K562 (cell line): ENCODE data around the gene DPF1. TPM values are rescaled to one million over a fixed set of nuclear protein-coding genes. Genes with fewer than 3 reads are reported as not detected.

Experiments
- ATAC-seq: fragments of 200-7000 bp; cut with Tn5 transposase; 3 replicates; pipeline ENCODE4 v1.9.1; 2020; ENCODE audit warnings: moderate library complexity
- BruUV-seq: library from RNA; stranded (reverse); fragments of 400-500 nt; replicated peaks from 2 replicates; lab custom pipeline; 2021; lab: Mats Ljungman, UMichigan
- CTCF ChIA-PET: fragments of 300-600 bp; formaldehyde crosslinking; extraction: SDS; loops from one replicate; lab custom pipeline; 2021; ENCODE audit warnings: low intra/inter-chr PET ratio; lab: Yijun Ruan, JAX
- POLR2A ChIA-PET: fragments of 300-600, 350-650 bp; sonication (Branson Sonifier 250); formaldehyde crosslinking; extraction: SDS; loops from one replicate; lab custom pipeline; 2021; ENCODE audit warnings: antibody characterized with exemption, inconsistent platforms; lab: Yijun Ruan, JAX
- DNase-seq, 4 experiments: peaks; one replicate each; pipeline versions ENCODE4 v3.0.0 to v3.0.0-alpha.2; 2011 to 2018; ENCODE audit warnings: low spot score in 3 of 4, mixed read lengths in 3 of 4; ENCODE audit errors: extremely low read depth in 1 of 4
- FAIRE-seq: peaks from 2 replicates; lab custom pipeline; 2011; peaks lifted over from hg19 to GRCh38; lab: Jason Lieb, UNC
- H2AFZ ChIP-seq: 2 replicates; pipeline ENCODE4 v1.6.0; 2011; ENCODE audit warnings: low read depth, low read length, control low read depth, inconsistent platforms
- H3K27ac ChIP-seq: fragments of 200-600 bp; 3 replicates; pipeline ENCODE4 v1.8.0; 2011; ENCODE audit warnings: low read depth, mild to moderate bottlenecking, control low read depth, inconsistent platforms, low read length, moderate library complexity, mixed read lengths; ENCODE audit errors: extremely low read depth
- H3K27me3 ChIP-seq, 2 experiments: fragments of 300-600 bp in 1 of 2; 2 replicates in 1 of 2; 3 replicates in 1 of 2; pipeline versions ENCODE4 v1.6.0 to v1.8.0; 2011; ENCODE audit warnings: inconsistent platforms in 2 of 2, low read length in 2 of 2, mild to moderate bottlenecking in 1 of 2, mixed read lengths in 1 of 2, moderate library complexity in 1 of 2; ENCODE audit not compliant: control insufficient read depth in 2 of 2, insufficient read depth in 2 of 2
- H3K36me3 ChIP-seq: fragments of 300-600 bp; 3 replicates; pipeline ENCODE4 v1.8.0; 2011; ENCODE audit warnings: mild to moderate bottlenecking, low read length, inconsistent platforms; ENCODE audit not compliant: control insufficient read depth, insufficient read depth
- H3K4me1 ChIP-seq, 2 experiments: fragments of 200-600 bp in 1 of 2; replicated peaks in 1 of 2; 2 replicates in 1 of 2; 3 replicates in 1 of 2; pipeline versions ENCODE4 v1.5.1 to v1.8.0; 2011; ENCODE audit warnings: inconsistent platforms in 2 of 2, low read length in 2 of 2, mild to moderate bottlenecking in 1 of 2, mixed read lengths in 1 of 2, moderate library complexity in 1 of 2; ENCODE audit not compliant: control insufficient read depth in 2 of 2, insufficient read depth in 2 of 2
- H3K4me2 ChIP-seq: 2 replicates; pipeline ENCODE4 v1.6.1; 2011; ENCODE audit warnings: low read length, control low read depth, inconsistent platforms, mixed read lengths; ENCODE audit not compliant: insufficient read depth
- H3K4me3 ChIP-seq: fragments of 200-600 bp; sonication (generic), shearing (Covaris generic); 2 replicates; pipeline ENCODE4 v1.5.1; 2016; ENCODE audit warnings: control low read depth, inconsistent platforms
- H3K79me2 ChIP-seq: fragments of 200-600 bp; 3 replicates; pipeline ENCODE4 v1.8.0; 2011; ENCODE audit warnings: low read length, inconsistent platforms; ENCODE audit not compliant: control insufficient read depth, insufficient read depth
- H3K9ac ChIP-seq, 2 experiments: 2 replicates each; pipeline versions ENCODE4 v1.6.0 to v1.6.1; 2011; ENCODE audit warnings: low read depth in 2 of 2, low read length in 2 of 2, control low read depth in 1 of 2, inconsistent platforms in 1 of 2, mild to moderate bottlenecking in 1 of 2, mixed read lengths in 1 of 2; ENCODE audit not compliant: insufficient read depth in 1 of 2
- H3K9me1 ChIP-seq: one replicate; pipeline ENCODE4 v1.6.0; 2011; ENCODE audit warnings: inconsistent platforms, mild to moderate bottlenecking, low read length, moderate library complexity; ENCODE audit not compliant: control insufficient read depth, insufficient read depth
- H3K9me3 ChIP-seq: replicated peaks from 2 replicates; pipeline ENCODE4 v1.5.1; 2011; ENCODE audit warnings: low read depth, low read length, inconsistent platforms; ENCODE audit not compliant: control insufficient read depth, insufficient read depth
- H4K20me1 ChIP-seq: replicated peaks from 2 replicates; pipeline ENCODE4 v1.6.1; 2011; ENCODE audit warnings: low read length, inconsistent platforms, mixed read lengths; ENCODE audit not compliant: control insufficient read depth, insufficient read depth
- CHD2 ChIP-seq: IDR thresholded peaks from 2 replicates; pipeline ENCODE4 v1.6.1; 2011; ENCODE audit warnings: low read depth, low read length
- DPF2 ChIP-seq: fragments of 450-650 bp; IDR thresholded peaks from 2 replicates; pipeline ENCODE4 v1.6.1; 2016
- FOSL1 ChIP-seq: fragments of 200-800 bp; sonication (Bioruptor generic); conservative IDR thresholded peaks from 2 replicates; pipeline ENCODE4 v1.6.1; 2016; ENCODE audit warnings: missing genetic modification characterization, missing compliant biosample characterization
- NR1H2 ChIP-seq: sonication (generic); formaldehyde crosslinking; IDR thresholded peaks from 2 replicates; pipeline ENCODE4 v1.4.0; 2020; ENCODE audit warnings: mild to moderate bottlenecking, missing genetic modification reagents
- RB1 ChIP-seq: fragments of 450-650 bp; IDR thresholded peaks from 2 replicates; pipeline ENCODE4 v1.6.1; 2017; ENCODE audit warnings: low read depth, mild to moderate bottlenecking
- ZEB2 ChIP-seq: fragments of 450-650 bp; IDR thresholded peaks from 2 replicates; pipeline ENCODE4 v1.6.1; 2016
- ZNF592 ChIP-seq: fragments of 450-650 bp; IDR thresholded peaks from 2 replicates; pipeline ENCODE4 v1.6.1; 2017; ENCODE audit warnings: antibody characterized with exemption, mild to moderate bottlenecking
- WGBS: fragments of 100-300 bp; shearing (Covaris generic); methylation state at CpG from one replicate; pipeline ENCODE4 v1.1.6; 2016; ENCODE audit warnings: low coverage, mixed read lengths; ENCODE audit not compliant: insufficient coverage; ENCODE audit errors: missing lambda C conversion rate; 5-methylcytosine and 5-hydroxymethylcytosine counted together
- in situ Hi-C: fragments of 300-500 bp; cut with MboI; formaldehyde crosslinking; loops from 4 replicates; pipeline ENCODE4 v1.15.0; 2018; ENCODE audit warnings: inconsistent platforms, mixed read lengths
- intact Hi-C: fragments of 100-400 bp; cut with micrococcal nuclease; formaldehyde crosslinking; loops from 2 replicates; pipeline ENCODE4 v1.14.2; 2022
- polyA plus RNA-seq, 8 experiments: library from polyadenylated mRNA; depleted of rRNA in 4 of 8; stranded (reverse) in 5 of 8; unstranded in 3 of 8; fragments of >200 nt; fragmentation: Nextera tagmentation in 2 of 8; fragmentation: Illumina TruSeq in 1 of 8; extraction: Ambion mirVana in 2 of 8; extraction: Trizol in 1 of 8; gene quantifications; 2 replicates each; pipeline versions ENCODE4 v1.2.1 to v1.2.3, GENCODE V29; 2011 to 2014; ENCODE audit warnings: inconsistent platforms in 1 of 8, missing spikeins in 1 of 8
- total RNA-seq, 7 experiments: library from RNA; depleted of rRNA in 6 of 7; stranded (reverse); fragments of >200 nt in 6 of 7; fragmentation: Illumina TruSeq in 2 of 7; extraction: Trizol in 2 of 7; gene quantifications; 2 replicates each; pipeline versions ENCODE4 v1.2.1 to v1.2.3, GENCODE V29; 2011 to 2021; ENCODE audit warnings: low replicate concordance in 1 of 7

Gene DPF1
- total and polyA plus RNA-seq, 9 of the 15 experiments (the other 6 are each of a cell fraction or from before 2014, with no cell fraction given) = 0.10 to 5.7 (median 3.1) TPM

DNA sequence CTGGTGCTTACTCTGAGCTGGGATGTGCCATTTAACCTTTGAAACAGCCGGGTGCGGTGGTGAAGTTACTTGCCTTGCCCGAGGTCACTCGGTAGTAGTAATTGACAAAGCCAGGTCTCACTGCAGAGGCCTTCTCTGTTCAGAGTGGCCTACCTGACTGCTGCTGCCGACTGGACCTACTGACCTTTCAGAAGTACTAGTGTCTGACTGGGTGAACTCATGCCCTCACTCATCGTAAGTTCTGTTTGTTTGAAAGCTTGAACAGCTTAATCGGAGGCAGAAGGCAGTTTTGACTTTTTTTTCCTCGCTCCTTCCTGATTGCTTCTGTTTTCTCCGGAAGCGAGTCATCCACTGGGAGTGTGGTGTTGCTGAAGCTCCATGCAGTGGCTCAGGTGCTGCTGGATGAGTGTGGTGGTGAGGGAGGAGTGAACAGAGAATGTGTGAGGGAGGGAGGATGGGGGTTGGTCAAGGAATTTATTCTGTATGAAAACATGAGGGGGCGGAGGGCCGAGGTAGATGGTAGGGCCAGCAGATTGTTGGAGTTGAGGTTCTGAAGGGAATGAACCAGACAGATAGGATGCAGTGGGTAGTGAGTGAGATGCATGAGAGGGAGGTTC is 43.1 kb upstream of the DPF1 start:
- WGBS = 42% methylated on average over 12 of the region's 12 CpGs
- peak overlapping the region; percentile 60 for H3K27ac ChIP-seq
- H3K9ac ChIP-seq = peak overlapping the region; percentile 23 to 49; a peak in 2 of 4 replicates
- DNase-seq (peak; percentile 42 to 57 (median 54)), ATAC-seq (no peak), FAIRE-seq (peak; percentile 55)
- peak overlapping the region; percentile 84 for H2AFZ ChIP-seq
- H3K36me3 ChIP-seq = no peaks in the 10 kb centered on the region
- no peaks in the 10 kb centered on the region for H3K27me3 ChIP-seq
- no TSS peak for BruUV-seq
- intact Hi-C loops (no loop called here), in situ Hi-C loops (no loop called here)
- H3K79me2 ChIP-seq = no peaks in the 10 kb centered on the region
- ChIA-PET POLR2A (interaction anchor here (0.6 to 1.7 kb wide), 8 partner anchors 10 to 140 kb away, joined by 3 to 4 read pairs (median 4); partner anchors contain the start of gene FAM98C), CTCF (no interaction called here)
- H3K4me3 ChIP-seq = no peak overlapping the region
- peak overlapping the region; percentile 31; the same call in 1 of the 2 replicates for H3K4me2 ChIP-seq
- H3K9me1 ChIP-seq = no peaks in the 10 kb centered on the region
- H3K9me3 ChIP-seq = no peaks in the 10 kb centered on the region
- H3K4me1 ChIP-seq = peaks cover 47 to 62% of the 10 kb centered on the region in 2 experiments
- H4K20me1 ChIP-seq = no peaks in the 10 kb centered on the region
- TF ChIP-seq ZEB2 = 0 out of 2 replicates have a peak, but pooled peaks have one; percentile 39
- peak; percentile 44; the same call in 1 of the 2 replicates for TF ChIP-seq ZNF592
- no peak for TF ChIP-seq RB1
- TF ChIP-seq FOSL1 = 0 out of 2 replicates have a peak, but pooled peaks have one; percentile 19
- TF ChIP-seq DPF2 = peak; percentile 57
- no peak for TF ChIP-seq CHD2
- no peak for TF ChIP-seq NR1H2 (CRISPR knock-in tag)
